PC-9 (cell line): Measurements from ENCODE around the gene MRPL41.

Experiments
- CTCF ChIP-seq: fragments of 200-600 bp; sonication (generic); conservative IDR thresholded peaks from 2 replicates; pipeline ENCODE4 v1.6.1; 2017; ENCODE audit warnings: mixed run types, antibody characterized with exemption, mild to moderate bottlenecking, moderate library complexity
- EZH2 ChIP-seq: fragments of 200-600 bp; sonication (generic); IDR thresholded peaks from 2 replicates; pipeline ENCODE4 v1.8.0; 2017; ENCODE audit warnings: antibody characterized with exemption, low read depth

- TF ChIP-seq CTCF (no peak), EZH2 (no peak)
These were observed 16.6 kb upstream of the MRPL41 start for GRCh38 chr9:137535120-137535428.
